Measurements from ENCODE around the gene CYP2D6. TPM values are rescaled to one million over a fixed set of nuclear protein-coding genes. Genes with fewer than 3 reads are reported as not detected.

CYP2D6 gene
- total RNA-seq, 1 donor from 2014 or later, result 0.58 TPM

DNA sequence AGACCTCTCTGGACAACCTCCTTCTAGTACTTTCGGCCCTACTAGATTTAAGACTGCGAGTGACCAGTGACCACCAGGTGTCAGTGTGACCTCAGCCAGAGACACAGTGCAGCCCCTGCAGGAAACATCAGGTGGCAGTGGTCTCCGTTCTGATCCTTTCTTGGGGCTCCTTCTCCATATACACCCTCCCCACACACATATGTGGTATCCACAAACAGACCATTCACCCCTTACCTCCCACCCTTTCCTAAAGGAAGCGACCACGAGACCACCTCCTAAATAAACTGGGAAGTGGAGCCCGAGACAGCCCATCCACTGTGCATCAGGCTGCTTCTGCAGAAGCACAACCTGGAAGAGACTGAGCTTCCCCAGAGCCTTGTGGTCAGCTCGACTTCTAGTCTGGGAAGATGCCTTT, 38.5 kb upstream of the CYP2D6 start:
- no peak for DNase-seq (ENCODE audit: low read depth)
- H3K4me3 ChIP-seq (ENCODE audit: low read depth, low read length), result no peak overlapping the region
- H3K36me3 ChIP-seq (ENCODE audit: control insufficient read depth, insufficient read depth, low read length), result peaks cover 1% of the 10 kb centered on the region
- peak; percentile 100 for TF ChIP-seq CTCF (IDR thresholded peaks at IDR 0.05; ENCODE audit: insufficient read depth, low read length, poor library complexity, severe bottlenecking)
- H3K27me3 ChIP-seq (ENCODE audit: control insufficient read depth, insufficient read depth, low read length), result no peaks in the 10 kb centered on the region

DNA sequence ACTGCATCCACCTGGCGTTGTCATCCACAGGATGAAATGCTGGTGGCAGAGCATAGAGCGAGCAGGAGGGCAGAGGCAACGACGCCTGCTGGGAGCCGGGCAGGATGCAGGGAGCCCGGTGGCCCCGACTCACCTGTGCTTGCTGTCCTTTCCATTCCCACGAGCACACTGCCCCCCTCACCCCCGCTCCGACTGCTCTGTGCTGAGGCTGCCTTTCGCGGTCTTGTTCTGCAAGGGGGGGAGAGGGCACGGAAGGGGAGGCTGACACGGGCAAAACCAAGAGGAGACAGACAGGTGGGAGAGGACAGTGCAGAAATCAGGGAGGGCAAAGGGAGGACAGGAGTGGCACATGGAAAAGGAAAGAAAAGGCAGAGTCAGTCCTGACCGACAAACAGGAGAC, 37.9 kb upstream of the CYP2D6 start:
- no peak for DNase-seq (ENCODE audit: low read depth)
- TF ChIP-seq CTCF (IDR thresholded peaks at IDR 0.05; ENCODE audit: insufficient read depth, low read length, poor library complexity, severe bottlenecking), result no peak
- Histone ChIP-seq H3K27me3 (ENCODE audit: control insufficient read depth, insufficient read depth, low read length) (no peaks in the 10 kb centered on the region), H3K4me3 (ENCODE audit: low read depth, low read length) (no peak overlapping the region), H3K36me3 (ENCODE audit: control insufficient read depth, insufficient read depth, low read length) (peaks cover 1% of the 10 kb centered on the region)

GRCh38 chr22:42167066-42167465, 36.5 kb upstream of the CYP2D6 start:
- Histone ChIP-seq H3K27me3 (ENCODE audit: control insufficient read depth, insufficient read depth, low read length) (no peaks in the 10 kb centered on the region), H3K36me3 (ENCODE audit: control insufficient read depth, insufficient read depth, low read length) (peaks cover 1% of the 10 kb centered on the region), H3K4me3 (ENCODE audit: low read depth, low read length) (no peak overlapping the region)
- no peak for DNase-seq (ENCODE audit: low read depth)
- TF ChIP-seq CTCF (IDR thresholded peaks at IDR 0.05; ENCODE audit: insufficient read depth, low read length, poor library complexity, severe bottlenecking), result no peak

GRCh38 chr22:42164901-42165300, 34.3 kb upstream of the CYP2D6 start:
- H3K27me3 ChIP-seq (ENCODE audit: control insufficient read depth, insufficient read depth, low read length), result no peaks in the 10 kb centered on the region
- DNase-seq (ENCODE audit: low read depth), result no peak
- peaks cover 1% of the 10 kb centered on the region for H3K36me3 ChIP-seq (ENCODE audit: control insufficient read depth, insufficient read depth, low read length)
- H3K4me3 ChIP-seq (ENCODE audit: low read depth, low read length), result no peak overlapping the region
- no peak for TF ChIP-seq CTCF (IDR thresholded peaks at IDR 0.05; ENCODE audit: insufficient read depth, low read length, poor library complexity, severe bottlenecking)

DNA sequence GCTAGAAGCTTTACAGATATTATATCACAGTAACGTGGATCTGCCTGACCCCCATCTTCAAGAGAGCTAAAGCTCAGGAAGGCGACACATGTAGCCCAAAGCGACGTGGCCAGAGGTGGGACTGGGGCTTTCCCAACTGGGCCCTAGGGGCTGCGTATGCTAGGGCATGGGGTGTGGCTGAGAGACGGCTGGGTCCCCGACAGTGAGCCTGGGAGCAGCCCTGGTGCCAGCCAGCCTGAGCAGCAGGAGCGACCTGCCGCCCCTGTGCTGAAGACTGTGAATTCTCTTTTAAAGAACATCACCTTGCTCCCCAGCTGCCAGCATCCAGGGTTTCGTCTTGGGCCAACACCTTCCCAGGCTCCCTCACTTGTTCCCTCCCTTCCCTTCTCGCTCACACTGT, 32.9 kb upstream of the CYP2D6 start:
- TF ChIP-seq CTCF (IDR thresholded peaks at IDR 0.05; ENCODE audit: insufficient read depth, low read length, poor library complexity, severe bottlenecking), result no peak
- H3K36me3 ChIP-seq (ENCODE audit: control insufficient read depth, insufficient read depth, low read length), result peaks cover 1% of the 10 kb centered on the region

GRCh38 chr22:42162728-42163489, 32.3 kb upstream of the CYP2D6 start:
- TF ChIP-seq CTCF (IDR thresholded peaks at IDR 0.05; ENCODE audit: insufficient read depth, low read length, poor library complexity, severe bottlenecking), result no peak
- no peaks in the 10 kb centered on the region for H3K36me3 ChIP-seq (ENCODE audit: control insufficient read depth, insufficient read depth, low read length)
- H3K27me3 ChIP-seq (ENCODE audit: control insufficient read depth, insufficient read depth, low read length), result no peaks in the 10 kb centered on the region
- no peak overlapping the region for H3K4me3 ChIP-seq (ENCODE audit: low read depth, low read length)
- DNase-seq (ENCODE audit: low read depth), result no peak

More for the DNA sequence above, 32.9 kb upstream of the CYP2D6 start:
- no peak for DNase-seq (ENCODE audit: low read depth)
- Histone ChIP-seq H3K27me3 (ENCODE audit: control insufficient read depth, insufficient read depth, low read length) (no peaks in the 10 kb centered on the region), H3K4me3 (ENCODE audit: low read depth, low read length) (no peak overlapping the region)
